Stomach (tissue), 9 donors: Measurements from ENCODE around the gene SNAPC4. TPM values are rescaled to one million over a fixed set of nuclear protein-coding genes. Genes with fewer than 3 reads are reported as not detected.

Experiments
- DNase-seq, 2 donors: peaks; one replicate each; pipeline versions ENCODE4 v3.0.0 to v3.0.0-alpha.2; 2013 to 2019
- H3K27ac ChIP-seq, 5 donors: fragments of 200-600 bp in 4 of 5; sonication (generic) in 4 of 5; one replicate each; pipeline ENCODE4 v1.5.1; 2013 to 2019; ENCODE audit warnings: mild to moderate bottlenecking in 1 of 5, moderate library complexity in 1 of 5
- H3K27me3 ChIP-seq, 3 donors: fragments of 200-600 bp; sonication (generic); one replicate each; pipeline ENCODE4 v1.5.1; 2017 to 2019; ENCODE audit warnings: mixed run types in 1 of 3
- H3K36me3 ChIP-seq, 4 donors: fragments of 200-600 bp; sonication (generic); 1 replicate in 3 of 4; 2 replicates in 1 of 4; pipeline ENCODE4 v1.5.1; 2016 to 2019
- H3K4me1 ChIP-seq, 4 donors: fragments of 200-600 bp; sonication (generic); one replicate each; pipeline ENCODE4 v1.5.1; 2016 to 2019
- H3K4me3 ChIP-seq, 4 donors: fragments of 200-600 bp; sonication (generic) in 3 of 4; one replicate each; pipeline ENCODE4 v1.5.1; 2016 to 2019; ENCODE audit warnings: mild to moderate bottlenecking in 1 of 4
- H3K9me3 ChIP-seq, 4 donors: fragments of 200-600 bp; sonication (generic); one replicate each; pipeline ENCODE4 v1.5.1; 2016 to 2019
- CTCF ChIP-seq, 7 experiments: fragments of 450-650 bp in 4 of 7; fragments of 200-600 bp in 3 of 7; sonication (generic) in 3 of 7; IDR thresholded peaks; one replicate each; pipeline ENCODE4 v1.5.1; 2016 to 2019; ENCODE audit warnings: antibody characterized with exemption in 7 of 7, control low read depth in 2 of 7, mild to moderate bottlenecking in 1 of 7
- EP300 ChIP-seq: sonication (generic); formaldehyde crosslinking; IDR thresholded peaks from one replicate; pipeline ENCODE4 v1.6.1; 2017; ENCODE audit warnings: antibody characterized with exemption
- POLR2A ChIP-seq, 4 donors: fragments of 450-650 bp; IDR thresholded peaks; one replicate each; pipeline ENCODE4 v1.6.1; 2016; ENCODE audit warnings: antibody characterized with exemption in 4 of 4, control low read depth in 2 of 4, mild to moderate bottlenecking in 1 of 4, moderate library complexity in 1 of 4
- POLR2AphosphoS5 ChIP-seq, 3 donors: sonication (generic); formaldehyde crosslinking; IDR thresholded peaks; one replicate each; pipeline ENCODE4 v1.6.1; 2016; ENCODE audit warnings: antibody characterized with exemption in 3 of 3
- WGBS, 5 donors: extraction: QIAGEN DNeasy Blood & Tissue Kit in 3 of 5; methylation state at CpG; one replicate each; pipeline versions ENCODE4 v1.1.5 to v1.1.7; 2013 to 2018; 5-methylcytosine and 5-hydroxymethylcytosine counted together
- intact Hi-C: fragments of 100-400 bp; cut with DNase I; formaldehyde crosslinking; loops from one replicate; pipeline ENCODE4 v1.15.1; 2023; ENCODE audit warnings: low total_unique reads
- polyA plus RNA-seq, 3 donors: library from polyadenylated mRNA; stranded (reverse); fragments of 200-250 nt; gene quantifications; one replicate each; pipeline ENCODE4 v1.2.3, GENCODE V29; 2013
- total RNA-seq, 5 donors: library from RNA; depleted of rRNA; stranded (reverse); fragments of >200 nt; gene quantifications; one replicate each; pipeline versions ENCODE4 v1.1.0 to v1.2.3, GENCODE V29; 2014 to 2016
- donor health status: healthy with polysubstance abuse.
- donor health status: Bipolar disorder and iron deficiency.
- donor health status: healthy.

SNAPC4 gene
- total and polyA plus RNA-seq, 8 donors, result 1.8 to 58.2 (median 4.4) TPM

DNA sequence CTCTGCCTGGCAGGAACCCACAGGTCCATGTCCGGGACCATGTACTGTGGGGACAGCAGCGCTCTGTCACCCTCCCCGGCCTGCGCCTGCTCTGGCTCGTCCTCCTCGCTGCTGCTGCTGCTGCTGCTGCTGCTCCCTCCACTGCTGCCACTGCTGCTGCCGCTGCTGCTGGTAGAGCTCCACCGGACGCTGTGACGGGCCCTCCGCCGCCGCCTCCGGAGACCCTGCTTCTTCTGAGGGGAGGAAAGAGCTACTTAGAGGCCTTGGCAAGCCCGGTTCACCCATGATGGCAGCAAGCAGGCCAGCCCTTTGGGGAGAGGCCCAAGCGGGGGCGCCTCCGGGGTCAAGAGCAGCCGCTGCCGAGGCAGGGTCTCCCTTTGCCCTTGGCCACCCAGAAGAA is 16.5 kb downstream of the SNAPC4 start:
- Histone ChIP-seq H3K36me3 (peaks cover 39 to 100% (median 100%) of the 10 kb centered on the region in 4 donors), H3K4me1 (no peaks in the 10 kb centered on the region), H3K9me3 (no peaks in the 10 kb centered on the region), H3K27ac (no peak overlapping the region), H3K4me3 (no peak overlapping the region), H3K27me3 (no peaks in the 10 kb centered on the region)
- TF ChIP-seq CTCF (IDR thresholded peaks at IDR 0.05) (no peak), POLR2A (IDR thresholded peaks at IDR 0.05) (no peak), POLR2AphosphoS5 (IDR thresholded peaks at IDR 0.05) (no peak), EP300 (no peak)
- no peak for DNase-seq
- intact Hi-C loops, result no loop called here
- 96 to 98% (median 97%) methylated on average over 8 to 20 of the region's 20 CpGs for WGBS, 5 donors

DNA sequence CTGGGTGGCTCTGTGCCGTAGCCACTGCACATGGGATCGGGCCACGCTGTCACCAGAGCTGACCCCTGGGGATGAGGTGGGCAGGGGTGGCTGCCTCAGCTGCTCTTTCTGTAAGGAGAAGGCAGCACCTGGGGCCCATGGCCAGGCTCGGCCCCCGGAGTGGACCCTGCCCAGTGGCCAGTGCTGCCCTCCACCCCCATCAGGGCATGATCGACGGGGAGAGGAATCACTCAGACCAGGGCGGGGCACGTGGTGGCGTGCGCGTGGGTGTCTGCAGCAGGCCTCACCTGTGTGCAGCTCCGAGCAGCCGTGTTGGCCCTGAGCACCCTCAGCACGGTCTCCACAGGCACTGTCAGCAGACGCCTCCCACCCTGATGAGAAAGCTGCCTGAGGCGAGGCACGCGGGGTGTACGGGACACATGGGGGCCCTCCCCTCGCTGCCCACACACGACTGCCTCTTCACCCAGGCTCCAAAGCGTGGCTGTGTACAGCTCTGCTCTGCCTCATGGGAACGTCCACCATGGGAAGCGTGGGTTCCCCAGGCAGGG is 17.9 kb downstream of the SNAPC4 start:
- WGBS, 5 donors, result 83 to 97% (median 92%) methylated on average over 9 to 25 of the region's 25 CpGs
- Histone ChIP-seq H3K9me3 (no peaks in the 10 kb centered on the region), H3K36me3 (peaks cover 34 to 95% (median 93%) of the 10 kb centered on the region in 4 donors), H3K27ac (no peak overlapping the region), H3K4me3 (no peak overlapping the region), H3K4me1 (no peaks in the 10 kb centered on the region), H3K27me3 (no peaks in the 10 kb centered on the region)
- intact Hi-C loops, result no loop called here
- TF ChIP-seq EP300 (no peak), POLR2A (IDR thresholded peaks at IDR 0.05) (no peak), POLR2AphosphoS5 (IDR thresholded peaks at IDR 0.05) (no peak), CTCF (IDR thresholded peaks at IDR 0.05) (no peak)
- no peak for DNase-seq

- Histone ChIP-seq H3K27me3 (no peaks in the 10 kb centered on the region), H3K27ac (no peak overlapping the region), H3K4me3 (no peak overlapping the region), H3K4me1 (no peaks in the 10 kb centered on the region), H3K36me3 (peaks cover 34 to 88% (median 86%) of the 10 kb centered on the region in 4 donors), H3K9me3 (no peaks in the 10 kb centered on the region)
- DNase-seq, result no peak
- TF ChIP-seq POLR2AphosphoS5 (IDR thresholded peaks at IDR 0.05) (no peak), POLR2A (IDR thresholded peaks at IDR 0.05) (no peak), CTCF (IDR thresholded peaks at IDR 0.05) (no peak), EP300 (no peak)
- intact Hi-C loops, result no loop called here
- WGBS, 5 donors, result 78 to 88% (median 84%) methylated on average over 8 to 9 of the region's 9 CpGs
Measured at GRCh38 chr9:136381311-136381710, 18.7 kb downstream of the SNAPC4 start.

DNA sequence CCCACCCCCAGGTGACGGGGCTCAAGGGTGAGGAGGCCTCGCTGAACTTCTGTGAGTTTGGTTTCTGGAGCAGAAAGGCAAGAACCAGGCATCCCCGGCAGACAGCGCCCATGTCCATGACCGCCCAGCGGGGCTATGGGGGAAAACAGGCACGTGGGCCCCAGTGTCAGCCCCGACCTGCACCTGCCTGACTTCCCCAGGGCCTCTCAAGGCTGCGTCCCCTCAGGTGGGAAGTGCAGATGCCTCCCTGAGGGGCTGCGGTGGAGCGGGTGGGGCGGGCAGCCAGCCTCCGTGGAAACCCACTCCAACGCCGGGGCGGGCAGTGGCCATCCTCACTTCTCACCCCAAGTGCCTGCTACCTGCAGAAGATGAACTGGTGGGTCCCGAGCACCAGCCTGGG is 19.6 kb downstream of the SNAPC4 start:
- intact Hi-C loops, result no loop called here
- no peaks in the 10 kb centered on the region for H3K4me1 ChIP-seq
- H3K4me3 ChIP-seq, result no peak overlapping the region
- H3K27me3 ChIP-seq, result no peaks in the 10 kb centered on the region
- DNase-seq, result no peak
- 93 to 96% (median 94%) methylated on average over 13 to 17 of the region's 17 CpGs for WGBS, 5 donors
- no peaks in the 10 kb centered on the region for H3K9me3 ChIP-seq
- TF ChIP-seq EP300, result no peak
- TF ChIP-seq CTCF (IDR thresholded peaks at IDR 0.05), result no peak
- no peak for TF ChIP-seq POLR2A (IDR thresholded peaks at IDR 0.05)
- no peak for TF ChIP-seq POLR2AphosphoS5 (IDR thresholded peaks at IDR 0.05)
- H3K27ac ChIP-seq, result no peak overlapping the region
- peaks cover 34 to 78% (median 77%) of the 10 kb centered on the region in 4 donors for H3K36me3 ChIP-seq
